Smooth muscle cell (in vitro differentiated cells): ENCODE measurements around the gene SLC25A26. TPM values are rescaled to one million over a fixed set of nuclear protein-coding genes. Genes with fewer than 3 reads are reported as not detected.
A peak's percentile ranks its signal among the peaks of the same experiment; 100 is the strongest.

Source experiments
- DNase-seq: peaks from one replicate; lab custom pipeline; 2025; ENCODE audit not compliant: unreplicated experiment; lab: John Stamatoyannopoulos, UW
- H2AFZ ChIP-seq: fragments of 200-600 bp; sonication (generic); 2 replicates; pipeline ENCODE4 v1.6.0; 2016; ENCODE audit warnings: antibody characterized with exemption, low read depth, mild to moderate bottlenecking
- H3F3A ChIP-seq: fragments of 200-600 bp; sonication (generic); 2 replicates; pipeline ENCODE4 v1.6.0; 2017; ENCODE audit warnings: antibody characterized with exemption, low read depth
- H3K27ac ChIP-seq: fragments of 200-600 bp; sonication (generic); 2 replicates; pipeline ENCODE4 v1.5.1; 2016; ENCODE audit warnings: low read depth, mild to moderate bottlenecking
- H3K27me3 ChIP-seq: fragments of 200-600 bp; sonication (generic); 2 replicates; pipeline ENCODE4 v1.6.1; 2016; ENCODE audit warnings: low read depth, mild to moderate bottlenecking
- H3K36me3 ChIP-seq: fragments of 200-600 bp; sonication (generic); 2 replicates; pipeline ENCODE4 v1.5.1; 2016; ENCODE audit warnings: low read depth
- H3K4me1 ChIP-seq: fragments of 200-600 bp; sonication (generic); 2 replicates; pipeline ENCODE4 v1.5.1; 2016; ENCODE audit warnings: low read depth
- H3K4me2 ChIP-seq: fragments of 200-600 bp; sonication (generic); 2 replicates; pipeline ENCODE4 v1.6.0; 2016; ENCODE audit warnings: mild to moderate bottlenecking
- H3K4me3 ChIP-seq: fragments of 200-600 bp; sonication (generic); 2 replicates; pipeline ENCODE4 v1.5.1; 2016; ENCODE audit warnings: mild to moderate bottlenecking
- H3K79me2 ChIP-seq: fragments of 200-600 bp; sonication (generic); 2 replicates; pipeline ENCODE4 v1.6.0; 2016; ENCODE audit warnings: low read depth, mild to moderate bottlenecking
- H3K9ac ChIP-seq: fragments of 200-600 bp; sonication (generic); 2 replicates; pipeline ENCODE4 v1.6.0; 2016; ENCODE audit warnings: low read depth
- H3K9me3 ChIP-seq: fragments of 200-600 bp; sonication (generic); replicated peaks from 2 replicates; pipeline ENCODE4 v1.5.1; 2016; ENCODE audit warnings: low read depth
- H4K20me1 ChIP-seq: fragments of 200-600 bp; sonication (generic); 2 replicates; pipeline ENCODE4 v1.6.0; 2016; ENCODE audit warnings: low read depth
- WGBS: methylation state at CpG from one replicate; pipeline ENCODE4 v1.1.7; 2016; ENCODE audit warnings: low lambda C conversion rate; 5-methylcytosine and 5-hydroxymethylcytosine counted together
- polyA plus RNA-seq: library from polyadenylated mRNA; unstranded; fragments of >200 nt; fragmentation: Nextera tagmentation; extraction: Ambion mirVana; gene quantifications from 2 replicates; pipeline ENCODE4 v1.2.1, GENCODE V29; 2016
- total RNA-seq: library from RNA; depleted of rRNA; stranded (reverse); fragments of >200 nt; gene quantifications from 2 replicates; pipeline ENCODE4 v1.2.3, GENCODE V29; 2014
- TF ChIP-seq, protein P1 (sequence below): fragments of 200-600 bp; sonication (generic); IDR thresholded peaks from 2 replicates; pipeline ENCODE4 v1.5.1; 2017; ENCODE audit warnings: borderline replicate concordance, mild to moderate bottlenecking, antibody characterized with exemption; ENCODE audit not compliant: insufficient read depth, poor library complexity, severe bottlenecking

The SLC25A26 gene
- total and polyA plus RNA-seq, 2 experiments from 2014 or later: 8.9 to 18.9 TPM

DNA sequence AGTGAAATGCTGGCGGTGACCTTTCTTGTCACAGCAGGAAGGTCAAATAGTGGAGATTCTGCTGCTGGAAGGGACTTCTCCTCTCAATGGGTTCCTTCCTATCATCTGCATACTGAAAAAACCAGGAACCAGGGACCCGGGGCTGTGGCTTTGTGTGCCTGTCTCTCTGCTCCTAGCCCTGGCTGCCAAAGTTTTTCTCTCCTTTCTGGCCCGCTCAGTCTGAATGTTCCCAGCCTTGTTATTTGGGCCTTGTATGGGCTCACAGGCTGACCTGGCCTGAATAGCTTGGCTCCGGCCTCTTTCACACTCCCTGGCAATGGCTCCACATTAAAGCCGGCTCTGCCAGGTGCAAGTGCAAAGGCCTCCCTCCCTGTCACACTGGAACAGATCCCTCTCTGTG lies 185.4 kb downstream of the SLC25A26 start:
- peaks cover 26% of the 10 kb centered on the region for H3K4me1 ChIP-seq
- no peak overlapping the region for H2AFZ ChIP-seq
- TF ChIP-seq, protein P1, sequence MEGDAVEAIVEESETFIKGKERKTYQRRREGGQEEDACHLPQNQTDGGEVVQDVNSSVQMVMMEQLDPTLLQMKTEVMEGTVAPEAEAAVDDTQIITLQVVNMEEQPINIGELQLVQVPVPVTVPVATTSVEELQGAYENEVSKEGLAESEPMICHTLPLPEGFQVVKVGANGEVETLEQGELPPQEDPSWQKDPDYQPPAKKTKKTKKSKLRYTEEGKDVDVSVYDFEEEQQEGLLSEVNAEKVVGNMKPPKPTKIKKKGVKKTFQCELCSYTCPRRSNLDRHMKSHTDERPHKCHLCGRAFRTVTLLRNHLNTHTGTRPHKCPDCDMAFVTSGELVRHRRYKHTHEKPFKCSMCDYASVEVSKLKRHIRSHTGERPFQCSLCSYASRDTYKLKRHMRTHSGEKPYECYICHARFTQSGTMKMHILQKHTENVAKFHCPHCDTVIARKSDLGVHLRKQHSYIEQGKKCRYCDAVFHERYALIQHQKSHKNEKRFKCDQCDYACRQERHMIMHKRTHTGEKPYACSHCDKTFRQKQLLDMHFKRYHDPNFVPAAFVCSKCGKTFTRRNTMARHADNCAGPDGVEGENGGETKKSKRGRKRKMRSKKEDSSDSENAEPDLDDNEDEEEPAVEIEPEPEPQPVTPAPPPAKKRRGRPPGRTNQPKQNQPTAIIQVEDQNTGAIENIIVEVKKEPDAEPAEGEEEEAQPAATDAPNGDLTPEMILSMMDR: no peak
- H4K20me1 ChIP-seq: no peaks in the 10 kb centered on the region
- peak overlapping the region; percentile 52 for H3K27ac ChIP-seq
- 89% methylated on average over 5 of the region's 5 CpGs for WGBS
- peaks cover 7% of the 10 kb centered on the region for H3F3A ChIP-seq
- no peak for DNase-seq
- H3K9me3 ChIP-seq: no peaks in the 10 kb centered on the region
- no peaks in the 10 kb centered on the region for H3K27me3 ChIP-seq
- no peak overlapping the region for H3K4me2 ChIP-seq
- H3K36me3 ChIP-seq: no peaks in the 10 kb centered on the region
- H3K79me2 ChIP-seq: peaks cover 5% of the 10 kb centered on the region
- no peak overlapping the region for H3K4me3 ChIP-seq
- no peak overlapping the region for H3K9ac ChIP-seq

DNA sequence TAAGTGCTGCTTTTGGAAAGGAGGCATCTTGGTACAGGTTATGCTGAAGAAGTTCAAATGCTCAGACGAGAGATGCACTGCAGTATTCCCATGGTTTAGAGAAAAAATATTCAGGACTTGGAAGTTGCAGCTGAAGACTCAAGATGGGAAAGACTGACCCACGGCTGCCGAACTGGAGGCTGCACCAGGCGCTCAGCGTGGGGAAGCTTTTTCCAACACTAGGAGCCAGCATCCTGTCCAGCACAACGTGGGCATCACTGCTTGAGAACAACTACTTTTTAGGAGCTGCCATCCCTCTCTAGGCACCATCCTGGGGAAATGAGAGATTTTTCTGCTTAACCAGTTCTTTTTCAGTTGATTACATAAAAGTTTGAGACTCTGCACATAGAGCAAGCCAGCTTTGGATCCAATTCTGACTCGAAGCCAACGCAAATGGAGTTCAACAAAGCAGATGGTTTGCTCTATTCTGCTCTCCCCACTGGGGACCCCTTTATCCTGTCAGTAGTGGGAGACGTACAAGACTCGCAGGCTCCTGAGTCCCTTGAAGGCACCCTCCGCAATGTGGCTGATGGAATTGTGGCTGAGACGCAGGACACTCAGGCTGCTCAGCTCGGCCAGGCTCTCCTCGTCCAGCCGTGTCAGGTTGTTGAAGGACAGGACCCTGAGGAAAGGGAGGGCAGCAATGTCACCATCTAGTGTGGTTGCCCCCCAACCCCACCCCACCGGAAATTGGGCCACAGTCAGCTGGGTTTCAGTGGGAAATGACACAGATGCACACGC lies 186.2 kb downstream of the SLC25A26 start:
- H3K4me2 ChIP-seq: no peak overlapping the region
- H3K9me3 ChIP-seq: no peaks in the 10 kb centered on the region
- no peak overlapping the region for H3K27ac ChIP-seq
- no peaks in the 10 kb centered on the region for H3K36me3 ChIP-seq
- H3F3A ChIP-seq: peaks cover 7% of the 10 kb centered on the region
- H4K20me1 ChIP-seq: no peaks in the 10 kb centered on the region
- H3K27me3 ChIP-seq: no peaks in the 10 kb centered on the region
- no peak overlapping the region for H3K4me3 ChIP-seq
- TF ChIP-seq, protein P1: no peak
- H3K4me1 ChIP-seq: peaks cover 19% of the 10 kb centered on the region
- H2AFZ ChIP-seq: no peak overlapping the region
- 91% methylated on average over 17 of the region's 17 CpGs for WGBS
- no peak overlapping the region for H3K9ac ChIP-seq
- H3K79me2 ChIP-seq: peaks cover 5% of the 10 kb centered on the region
- no peak for DNase-seq

DNA sequence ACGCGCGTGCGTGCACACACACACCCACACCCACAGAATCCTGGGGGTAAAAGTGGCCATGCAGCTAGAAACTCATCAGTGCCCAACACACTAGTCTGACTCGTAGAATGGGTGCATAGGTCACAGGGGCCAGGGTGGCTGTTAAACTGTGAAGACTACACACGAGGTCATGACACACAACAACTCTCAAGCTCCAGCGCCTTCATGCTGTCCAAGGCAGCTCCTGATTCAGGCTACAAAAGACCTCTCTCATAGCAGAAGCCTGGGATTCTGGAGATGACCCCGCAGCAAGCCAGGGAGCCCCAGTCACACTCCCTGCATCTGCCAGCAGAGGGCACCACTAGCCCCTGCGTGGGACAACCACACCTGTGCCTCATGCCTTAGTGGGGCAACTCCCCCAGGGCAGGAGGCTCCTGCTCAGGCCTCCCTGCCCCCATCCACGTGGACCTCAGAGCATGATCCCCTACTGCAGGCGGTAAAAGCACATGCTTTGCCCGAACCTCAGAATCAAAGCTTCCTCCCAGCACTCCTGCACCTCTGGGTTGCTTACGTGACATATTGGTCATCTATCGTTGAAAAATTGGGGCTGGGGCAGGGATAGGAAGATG lies 186.9 kb downstream of the SLC25A26 start:
- TF ChIP-seq, protein P1: peak; percentile 85
- Histone ChIP-seq H3F3A (peaks cover 7% of the 10 kb centered on the region), H3K27me3 (no peaks in the 10 kb centered on the region), H3K4me3 (no peak overlapping the region), H3K4me2 (no peak overlapping the region), H3K4me1 (peaks cover 14% of the 10 kb centered on the region), H4K20me1 (no peaks in the 10 kb centered on the region), H2AFZ (no peak overlapping the region), H3K79me2 (peaks cover 5% of the 10 kb centered on the region), H3K36me3 (no peaks in the 10 kb centered on the region), H3K9me3 (no peaks in the 10 kb centered on the region), H3K27ac (no peak overlapping the region), H3K9ac (no peak overlapping the region)
- WGBS: 64% methylated on average over 14 of the region's 14 CpGs
- peak; percentile 29 for DNase-seq
